ENCODE measurements around the gene TLR5.

The TLR5 gene

DNA sequence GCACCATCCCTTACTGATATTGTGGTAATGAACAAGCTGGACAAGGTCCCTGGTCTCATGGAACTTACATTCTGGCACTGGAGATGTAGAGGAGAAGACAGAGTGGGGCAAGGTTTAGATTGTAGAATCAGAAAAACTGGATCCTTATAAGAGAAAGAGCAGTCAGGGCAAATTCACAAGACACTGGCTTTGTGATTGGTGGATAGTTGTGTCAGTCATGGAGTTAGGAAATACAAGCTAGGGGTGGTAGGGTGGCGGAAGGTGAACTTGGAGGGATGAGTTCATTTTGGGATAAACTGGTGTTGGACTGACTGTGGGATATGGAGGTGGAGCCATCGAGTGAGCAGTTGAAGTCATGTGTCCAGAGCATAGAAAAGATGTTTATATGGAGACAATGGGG lies 3.7 kb upstream of the TLR5 start:
- no peak overlapping the region for H3K9ac ChIP-seq (ENCODE audit: low read length)
- no peaks in the 10 kb centered on the region for H3K4me1 ChIP-seq (ENCODE audit: insufficient read depth, low read length, severe bottlenecking)
- H3F3A ChIP-seq (ENCODE audit: insufficient read depth, low read length), result no peaks in the 10 kb centered on the region
- H2AFZ ChIP-seq (ENCODE audit: low read length), result no peak overlapping the region
- H3K27me3 ChIP-seq (ENCODE audit: insufficient read depth, low read length), result 0 out of 2 replicates have a peak, but pooled peaks cover 6% of the 10 kb centered on the region
- no peaks in the 10 kb centered on the region for H4K20me1 ChIP-seq (ENCODE audit: insufficient read depth, low read length)
- no peak overlapping the region for H3K4me2 ChIP-seq (ENCODE audit: low read length)
- no peaks in the 10 kb centered on the region for H3K36me3 ChIP-seq (ENCODE audit: insufficient read depth, low read length)
- TF ChIP-seq, protein P1, sequence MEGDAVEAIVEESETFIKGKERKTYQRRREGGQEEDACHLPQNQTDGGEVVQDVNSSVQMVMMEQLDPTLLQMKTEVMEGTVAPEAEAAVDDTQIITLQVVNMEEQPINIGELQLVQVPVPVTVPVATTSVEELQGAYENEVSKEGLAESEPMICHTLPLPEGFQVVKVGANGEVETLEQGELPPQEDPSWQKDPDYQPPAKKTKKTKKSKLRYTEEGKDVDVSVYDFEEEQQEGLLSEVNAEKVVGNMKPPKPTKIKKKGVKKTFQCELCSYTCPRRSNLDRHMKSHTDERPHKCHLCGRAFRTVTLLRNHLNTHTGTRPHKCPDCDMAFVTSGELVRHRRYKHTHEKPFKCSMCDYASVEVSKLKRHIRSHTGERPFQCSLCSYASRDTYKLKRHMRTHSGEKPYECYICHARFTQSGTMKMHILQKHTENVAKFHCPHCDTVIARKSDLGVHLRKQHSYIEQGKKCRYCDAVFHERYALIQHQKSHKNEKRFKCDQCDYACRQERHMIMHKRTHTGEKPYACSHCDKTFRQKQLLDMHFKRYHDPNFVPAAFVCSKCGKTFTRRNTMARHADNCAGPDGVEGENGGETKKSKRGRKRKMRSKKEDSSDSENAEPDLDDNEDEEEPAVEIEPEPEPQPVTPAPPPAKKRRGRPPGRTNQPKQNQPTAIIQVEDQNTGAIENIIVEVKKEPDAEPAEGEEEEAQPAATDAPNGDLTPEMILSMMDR (IDR thresholded peaks at IDR 0.05; ENCODE audit: low read length), result no peak
- TF ChIP-seq EZH2 (IDR thresholded peaks at IDR 0.05; ENCODE audit: borderline replicate concordance, low read length), result no peak
- H3K79me2 ChIP-seq (ENCODE audit: insufficient read depth, low read length), result no peaks in the 10 kb centered on the region
- no peaks in the 10 kb centered on the region for H3K9me3 ChIP-seq (ENCODE audit: low read length)
- H3K4me3 ChIP-seq (ENCODE audit: low read depth, low read length, poor library complexity, severe bottlenecking), result no peak overlapping the region
- no peaks in the 10 kb centered on the region for H3K9me2 ChIP-seq (ENCODE audit: low read depth, low read length)
- H3K27ac ChIP-seq (ENCODE audit: low read depth, low read length, poor library complexity, severe bottlenecking), result no peak overlapping the region

DNA sequence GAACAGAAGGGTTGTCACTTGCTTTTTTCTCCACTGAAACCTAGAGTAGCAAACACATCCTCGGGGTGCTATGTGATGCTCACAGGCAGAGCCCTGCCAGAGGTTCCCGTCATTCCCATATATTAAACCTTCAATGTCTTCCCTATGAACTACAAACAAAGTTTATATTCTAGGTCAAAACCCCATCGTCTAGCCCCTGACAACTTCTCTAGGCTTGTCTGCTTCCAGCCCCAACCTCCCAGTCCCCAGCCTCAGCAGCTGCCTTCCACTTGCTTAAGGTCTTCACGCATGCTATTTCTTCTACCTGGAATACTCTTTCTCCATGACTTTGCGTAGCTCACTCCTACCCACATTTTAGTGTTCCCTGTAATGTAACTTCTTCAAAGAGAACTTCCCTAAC lies 1.9 kb upstream of the TLR5 start:
- H3K9me2 ChIP-seq (ENCODE audit: low read depth, low read length), result no peaks in the 10 kb centered on the region
- H3K79me2 ChIP-seq (ENCODE audit: insufficient read depth, low read length), result no peaks in the 10 kb centered on the region
- no peaks in the 10 kb centered on the region for H3K4me1 ChIP-seq (ENCODE audit: insufficient read depth, low read length, severe bottlenecking)
- no peaks in the 10 kb centered on the region for H4K20me1 ChIP-seq (ENCODE audit: insufficient read depth, low read length)
- no peaks in the 10 kb centered on the region for H3F3A ChIP-seq (ENCODE audit: insufficient read depth, low read length)
- H3K27me3 ChIP-seq (ENCODE audit: insufficient read depth, low read length), result 0 out of 2 replicates have a peak, but pooled peaks cover 6% of the 10 kb centered on the region
- H3K4me3 ChIP-seq (ENCODE audit: low read depth, low read length, poor library complexity, severe bottlenecking), result no peak overlapping the region
- no peak overlapping the region for H3K4me2 ChIP-seq (ENCODE audit: low read length)
- H3K27ac ChIP-seq (ENCODE audit: low read depth, low read length, poor library complexity, severe bottlenecking), result no peak overlapping the region
- no peak for TF ChIP-seq EZH2 (IDR thresholded peaks at IDR 0.05; ENCODE audit: borderline replicate concordance, low read length)
- TF ChIP-seq, protein P1 (IDR thresholded peaks at IDR 0.05; ENCODE audit: low read length), result no peak
- no peak overlapping the region for H2AFZ ChIP-seq (ENCODE audit: low read length)
- H3K36me3 ChIP-seq (ENCODE audit: insufficient read depth, low read length), result no peaks in the 10 kb centered on the region
- no peaks in the 10 kb centered on the region for H3K9me3 ChIP-seq (ENCODE audit: low read length)
- H3K9ac ChIP-seq (ENCODE audit: low read length), result no peak overlapping the region

DNA sequence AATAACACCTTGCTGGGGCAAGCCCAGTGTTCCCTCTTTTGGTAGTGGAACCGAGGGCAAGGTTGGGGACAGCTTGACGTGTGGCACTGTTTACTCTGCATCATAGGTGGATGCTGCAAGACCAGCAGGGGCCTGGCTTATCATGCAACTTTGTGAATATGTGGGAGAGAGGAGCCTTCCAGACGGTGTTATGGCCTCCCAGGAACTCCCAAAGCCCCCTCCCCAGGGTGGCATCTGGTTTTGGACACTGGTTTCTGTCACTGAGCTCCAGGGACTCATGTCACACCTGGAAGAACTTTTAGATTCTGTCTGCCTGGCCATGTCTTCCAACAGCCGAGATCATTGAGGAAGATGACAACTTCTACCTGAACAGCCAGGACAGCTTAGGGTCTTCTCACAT lies 1.4 kb upstream of the TLR5 start:
- Histone ChIP-seq H3K9me3 (ENCODE audit: low read length) (no peaks in the 10 kb centered on the region), H3K9me2 (ENCODE audit: low read depth, low read length) (no peaks in the 10 kb centered on the region), H2AFZ (ENCODE audit: low read length) (no peak overlapping the region), H3K4me1 (ENCODE audit: insufficient read depth, low read length, severe bottlenecking) (no peaks in the 10 kb centered on the region), H4K20me1 (ENCODE audit: insufficient read depth, low read length) (no peaks in the 10 kb centered on the region), H3K36me3 (ENCODE audit: insufficient read depth, low read length) (no peaks in the 10 kb centered on the region), H3F3A (ENCODE audit: insufficient read depth, low read length) (no peaks in the 10 kb centered on the region), H3K9ac (ENCODE audit: low read length) (no peak overlapping the region), H3K27me3 (ENCODE audit: insufficient read depth, low read length) (peaks cover 7% of the 10 kb centered on the region), H3K27ac (ENCODE audit: low read depth, low read length, poor library complexity, severe bottlenecking) (no peak overlapping the region), H3K4me3 (ENCODE audit: low read depth, low read length, poor library complexity, severe bottlenecking) (no peak overlapping the region), H3K79me2 (ENCODE audit: insufficient read depth, low read length) (no peaks in the 10 kb centered on the region), H3K4me2 (ENCODE audit: low read length) (no peak overlapping the region)
- no peak for TF ChIP-seq EZH2 (IDR thresholded peaks at IDR 0.05; ENCODE audit: borderline replicate concordance, low read length)
- TF ChIP-seq, protein P1 (IDR thresholded peaks at IDR 0.05; ENCODE audit: low read length), result no peak

All from OCI-LY1 (cell line).